T-helper 22 cell (primary cell): ENCODE results near the gene PHF1.
A peak's percentile ranks its signal among the peaks of the same experiment; 100 is the strongest.

Experiments used
- DNase-seq: peaks from one replicate; pipeline ENCODE4 v3.0.0-alpha.2; 2020; ENCODE audit warnings: low read depth

PHF1 gene

GRCh38 chr6:33418690-33419291 lies 8.0 kb downstream of the PHF1 start:
- peak; percentile 77 for DNase-seq

GRCh38 chr6:33419580-33420490 lies 9.0 kb downstream of the PHF1 start, which contains the start of gene SYNGAP1:
SYNGAP1 (plus strand) TSS chr6:33420065; CDS start chr6:33420265, 200 bp downstream.
- DNase-seq, result no peak

GRCh38 chr6:33420491-33421343 lies 9.9 kb downstream of the PHF1 start:
- DNase-seq, result no peak

- no peak for DNase-seq
These were observed 10.5 kb downstream of the PHF1 start for GRCh38 chr6:33421344-33421643.

- DNase-seq, result no peak
These were observed 13.0 kb downstream of the PHF1 start for GRCh38 chr6:33423777-33424176.

GRCh38 chr6:33424855-33425667 lies 14.2 kb downstream of the PHF1 start:
- DNase-seq, result no peak

- peak; percentile 82 for DNase-seq
These were observed 15.1 kb downstream of the PHF1 start for GRCh38 chr6:33425668-33426577.

- peak; percentile 58 for DNase-seq
These were observed 16.0 kb downstream of the PHF1 start for GRCh38 chr6:33426590-33427511.

- DNase-seq, result peak; percentile 62
These were observed 16.9 kb downstream of the PHF1 start for GRCh38 chr6:33427585-33428223.

GRCh38 chr6:33428224-33428965 lies 17.6 kb downstream of the PHF1 start:
- DNase-seq, result no peak

GRCh38 chr6:33428966-33429749 lies 18.3 kb downstream of the PHF1 start:
- no peak for DNase-seq

- no peak for DNase-seq
These were observed 18.9 kb downstream of the PHF1 start for GRCh38 chr6:33429750-33430052.

GRCh38 chr6:33430334-33430733 lies 19.5 kb downstream of the PHF1 start:
- DNase-seq, result no peak

GRCh38 chr6:33430991-33431879 lies 20.4 kb downstream of the PHF1 start:
- peak; percentile 73 for DNase-seq

GRCh38 chr6:33431880-33432541 lies 21.2 kb downstream of the PHF1 start:
- no peak for DNase-seq

GRCh38 chr6:33432546-33432945 lies 21.7 kb downstream of the PHF1 start:
- no peak for DNase-seq
